Activated T-cell treated with anti-CD3 and anti-CD28 coated beads, Interleukin-2, amount 50 U/mL, for 72 hours (primary cell): ENCODE data around the gene EXOC3. TPM values are rescaled to one million over a fixed set of nuclear protein-coding genes. Genes with fewer than 3 reads are reported as not detected.

Source experiments
- ATAC-seq, 2 donors: fragments of 150-1000 bp; cut with Tn5 transposase; replicated peaks in 1 of 2; 2 replicates each; pipeline ENCODE4 v1.10.0; 2021; ENCODE audit warnings: moderate library complexity in 2 of 2, mild to moderate bottlenecking in 1 of 2
- DNase-seq, 2 donors: peaks; one replicate each; pipeline ENCODE4 v3.0.0; 2021 to 2022; ENCODE audit warnings: mixed read lengths in 1 of 2
- H3K27ac Mint-ChIP-seq: one replicate; pipeline ENCODE4 v1.8.0; 2022; ENCODE audit warnings: mild to moderate bottlenecking, moderate library complexity, mixed read lengths
- H3K27me3 Mint-ChIP-seq: one replicate; pipeline ENCODE4 v1.8.0; 2022; ENCODE audit warnings: low read depth, mixed read lengths
- H3K36me3 Mint-ChIP-seq, 2 donors: one replicate each; pipeline ENCODE4 v1.8.0; 2022; ENCODE audit warnings: mixed read lengths in 2 of 2, mild to moderate bottlenecking in 1 of 2; ENCODE audit not compliant: insufficient read depth in 2 of 2
- H3K4me1 Mint-ChIP-seq: one replicate; pipeline ENCODE4 v1.8.0; 2022; ENCODE audit warnings: low read depth, mixed read lengths
- H3K4me3 Mint-ChIP-seq, 2 donors: one replicate each; pipeline ENCODE4 v1.8.0; 2022; ENCODE audit warnings: mild to moderate bottlenecking in 2 of 2, mixed read lengths in 2 of 2, moderate library complexity in 2 of 2
- H3K9me3 Mint-ChIP-seq, 2 donors: one replicate each; pipeline ENCODE4 v1.8.0; 2022; ENCODE audit warnings: mixed read lengths in 2 of 2
- total RNA-seq, 2 donors: library from RNA; stranded (reverse); gene quantifications; one replicate each; pipeline ENCODE4 v1.2.3, GENCODE V29; 2022

EXOC3 gene
- total RNA-seq, 2 donors from 2014 or later, result 60.1 to 78.2 TPM

DNA sequence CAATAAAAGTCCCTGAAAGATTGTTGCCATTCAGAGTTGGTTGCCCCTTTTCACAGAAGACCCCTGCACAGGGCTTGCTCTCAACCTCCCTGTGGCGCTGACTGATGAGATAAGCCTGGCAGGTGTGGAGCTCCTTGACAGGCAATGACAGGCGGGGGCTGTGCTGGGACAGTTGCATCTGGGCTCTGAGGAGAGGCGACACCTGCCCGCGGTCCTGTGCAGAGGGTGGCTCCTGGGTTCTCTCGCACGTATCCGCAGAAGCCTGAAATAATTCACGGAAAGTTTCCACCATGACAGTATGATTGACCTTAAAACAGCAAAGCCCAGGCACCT, 19.8 kb upstream of the EXOC3 start:
- no peak overlapping the region for H3K27ac Mint-ChIP-seq
- ATAC-seq (no peak), DNase-seq (no peak)

DNA sequence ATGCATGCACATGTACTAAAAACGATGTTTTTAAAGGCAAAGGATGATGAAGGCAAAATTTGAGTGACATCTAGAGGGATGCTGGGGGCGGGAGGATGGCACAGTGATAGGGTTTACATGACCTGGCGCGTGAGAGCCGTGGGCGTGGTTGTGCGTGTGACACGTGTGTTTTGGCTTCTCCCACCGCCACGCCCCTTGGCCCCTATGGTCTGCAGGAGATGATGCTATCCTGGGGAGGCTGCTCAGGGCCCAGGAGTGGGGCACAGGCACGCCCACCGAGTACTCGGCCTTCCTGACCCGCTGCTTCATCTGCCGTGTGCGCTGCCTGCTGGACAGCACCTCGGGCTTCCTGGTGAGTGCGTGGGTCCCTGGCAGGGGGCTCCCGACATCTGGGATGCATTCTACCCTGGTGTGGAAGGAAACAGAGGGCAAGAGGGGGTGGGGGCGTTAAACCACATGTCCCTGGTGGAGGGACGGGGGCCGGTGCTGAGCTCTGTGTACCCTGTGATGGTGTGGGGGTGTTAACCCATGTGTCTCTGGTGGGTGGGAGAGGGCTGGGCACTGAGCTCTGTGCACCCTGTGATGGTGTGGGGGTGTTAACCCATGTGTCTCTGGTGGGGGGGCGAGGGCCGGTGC, 19.2 kb upstream of the EXOC3 start:
- Mint-ChIP-seq H3K27me3 (peaks cover 11% of the 10 kb centered on the region), H3K36me3 (peaks cover 9 to 24% of the 10 kb centered on the region in 2 donors), H3K9me3 (peaks cover 0 to 4% of the 10 kb centered on the region in 2 donors), H3K4me3 (no peak overlapping the region), H3K4me1 (peaks cover 43% of the 10 kb centered on the region), H3K27ac (no peak overlapping the region)
- ATAC-seq (peak; percentile 18 to 32), DNase-seq (no peak)

More for the DNA sequence above, 19.8 kb upstream of the EXOC3 start:
- H3K36me3 Mint-ChIP-seq, result peaks cover 9 to 23% of the 10 kb centered on the region in 2 donors
- H3K9me3 Mint-ChIP-seq, result peaks cover 0 to 4% of the 10 kb centered on the region in 2 donors
- H3K4me1 Mint-ChIP-seq, result peaks cover 42% of the 10 kb centered on the region
- no peak overlapping the region for H3K4me3 Mint-ChIP-seq
- H3K27me3 Mint-ChIP-seq, result peaks cover 11% of the 10 kb centered on the region

DNA sequence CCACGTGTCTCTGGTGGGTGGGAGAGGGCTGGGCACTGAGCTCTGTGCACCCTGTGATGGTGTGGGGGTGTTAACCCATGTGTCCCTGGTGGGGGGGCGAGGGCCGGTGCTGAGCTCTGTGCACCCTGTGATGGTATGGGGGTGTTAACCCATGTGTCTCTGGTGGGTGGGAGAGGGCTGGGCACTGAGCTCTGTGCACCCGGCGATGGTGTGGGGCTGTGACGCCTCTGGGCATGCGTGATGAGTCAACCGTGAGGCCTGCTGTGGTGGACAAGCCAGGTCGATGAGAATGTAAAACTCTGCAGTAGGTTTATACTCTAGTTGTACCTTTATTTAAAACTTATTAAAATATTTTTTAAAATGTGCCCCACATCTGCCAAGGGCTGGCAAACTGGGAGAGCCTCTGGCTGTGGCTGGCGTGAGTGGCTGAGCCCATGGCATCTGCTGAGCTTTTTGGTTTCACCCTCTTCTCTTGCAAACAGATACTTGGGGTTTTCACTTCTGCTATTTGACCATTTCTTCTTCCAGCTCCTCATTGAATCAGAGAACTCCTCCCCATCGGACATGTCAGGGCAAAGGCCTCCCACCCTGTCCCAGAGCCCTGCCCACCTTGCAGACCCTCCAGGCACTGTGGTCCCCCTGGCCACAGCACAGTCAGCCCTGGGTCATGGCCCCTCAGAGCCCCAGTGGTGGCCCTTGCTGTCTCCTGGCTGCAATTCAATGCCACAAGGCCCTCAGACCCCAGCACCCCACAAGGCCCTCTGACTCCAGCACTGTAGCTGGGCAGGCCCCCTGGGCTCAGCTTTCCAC, 18.5 kb upstream of the EXOC3 start:
- DNase-seq (no peak), ATAC-seq (no peak)
- Mint-ChIP-seq H3K9me3 (peaks cover 0 to 4% of the 10 kb centered on the region in 2 donors), H3K27ac (no peak overlapping the region), H3K36me3 (peaks cover 9 to 24% of the 10 kb centered on the region in 2 donors), H3K27me3 (peaks cover 11% of the 10 kb centered on the region), H3K4me3 (no peak overlapping the region), H3K4me1 (peaks cover 43% of the 10 kb centered on the region)

DNA sequence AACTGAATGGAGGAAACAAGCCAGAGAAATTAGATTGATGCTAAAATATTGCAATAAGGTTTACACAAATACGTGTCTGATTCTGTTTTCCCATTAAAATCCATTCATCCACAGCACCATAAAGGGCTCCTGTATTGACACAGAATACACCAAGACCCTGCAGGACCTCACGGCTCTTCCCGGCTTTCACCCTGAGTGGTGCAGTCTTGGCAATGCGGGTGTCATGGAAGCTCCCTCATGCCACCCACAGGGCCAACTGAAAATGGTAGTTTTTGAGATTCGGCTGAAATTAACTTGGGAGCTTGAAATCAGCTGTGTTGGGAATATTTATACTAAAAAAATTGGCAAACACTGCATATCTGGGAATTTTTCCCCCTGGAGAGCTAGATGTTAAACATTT, 17.3 kb upstream of the EXOC3 start:
- Mint-ChIP-seq H3K4me3 (no peak overlapping the region), H3K27me3 (peaks cover 11% of the 10 kb centered on the region), H3K36me3 (peaks cover 10 to 27% of the 10 kb centered on the region in 2 donors), H3K27ac (no peak overlapping the region), H3K4me1 (peaks cover 53% of the 10 kb centered on the region), H3K9me3 (peaks cover 0 to 4% of the 10 kb centered on the region in 2 donors)
- no peak for DNase-seq
- no peak for ATAC-seq

DNA sequence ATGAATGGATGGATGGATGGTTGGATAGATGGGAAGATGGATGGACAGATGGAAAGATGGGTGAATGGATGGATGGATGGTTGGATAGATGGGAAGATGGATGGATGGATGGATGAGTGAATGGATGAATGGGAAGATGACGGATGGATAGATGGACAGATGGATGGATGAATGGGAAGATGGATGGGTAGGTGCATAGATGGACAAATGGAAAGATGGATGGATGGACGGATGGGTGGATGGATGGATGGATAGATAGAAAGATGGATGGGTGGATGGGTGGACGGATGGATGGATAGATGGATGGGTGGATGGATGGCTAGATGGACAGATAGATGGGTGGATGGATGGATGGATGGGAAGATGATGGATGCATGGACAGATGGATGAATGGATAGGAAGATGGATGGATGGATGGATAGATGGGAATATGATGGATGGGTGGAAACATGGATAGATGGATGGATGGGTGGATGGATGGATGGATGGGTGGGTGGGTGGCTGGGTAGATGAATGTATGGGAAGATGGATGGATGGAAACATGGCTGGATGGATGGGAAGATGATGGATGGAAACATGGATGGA, 16.5 kb upstream of the EXOC3 start:
- H3K4me1 Mint-ChIP-seq, result peaks cover 55% of the 10 kb centered on the region
- H3K4me3 Mint-ChIP-seq, result no peak overlapping the region
- peaks cover 10 to 27% of the 10 kb centered on the region in 2 donors for H3K36me3 Mint-ChIP-seq
- no peak overlapping the region for H3K27ac Mint-ChIP-seq
- ATAC-seq (no peak), DNase-seq (no peak)
- H3K27me3 Mint-ChIP-seq, result peaks cover 11% of the 10 kb centered on the region
- peaks cover 0 to 4% of the 10 kb centered on the region in 2 donors for H3K9me3 Mint-ChIP-seq

DNA sequence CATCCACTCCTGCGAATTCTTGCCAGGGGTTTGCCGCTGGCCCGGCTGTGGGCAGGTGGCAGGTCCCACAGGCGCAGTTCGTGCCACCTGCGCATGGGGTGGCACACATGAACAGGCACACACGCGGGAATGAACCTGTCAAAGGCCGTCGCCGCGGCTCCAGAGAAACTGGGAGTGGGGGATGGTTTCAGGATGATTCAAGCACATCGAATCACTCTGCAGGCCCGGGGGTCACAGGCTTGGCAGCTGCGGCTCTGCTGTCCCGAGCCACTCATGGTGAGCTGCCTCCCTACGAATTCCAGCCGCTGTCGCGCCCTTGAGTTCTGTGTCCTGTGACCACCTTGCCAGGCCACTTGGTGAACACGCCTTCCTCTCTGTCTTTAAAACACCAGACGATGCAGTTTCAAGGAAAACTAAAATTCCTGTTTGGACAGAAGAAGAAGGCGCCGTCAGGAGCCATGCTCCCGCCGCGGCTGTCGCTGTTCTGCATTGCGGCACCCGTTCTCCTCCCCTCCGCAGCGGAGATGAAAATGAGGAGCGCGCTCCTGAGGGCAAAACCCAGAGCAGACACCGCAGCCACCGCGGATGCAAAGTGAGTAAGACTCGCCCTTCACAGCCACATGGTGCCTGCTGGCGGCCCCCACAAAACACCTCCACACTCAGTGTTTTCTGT, 15.4 kb upstream of the EXOC3 start:
- Mint-ChIP-seq H3K36me3 (peaks cover 10 to 27% of the 10 kb centered on the region in 2 donors), H3K27me3 (peaks cover 11% of the 10 kb centered on the region), H3K9me3 (peaks cover 0 to 4% of the 10 kb centered on the region in 2 donors), H3K4me1 (peaks cover 55% of the 10 kb centered on the region), H3K4me3 (no peak overlapping the region), H3K27ac (no peak overlapping the region)
- DNase-seq, result no peak
- no peak for ATAC-seq

DNA sequence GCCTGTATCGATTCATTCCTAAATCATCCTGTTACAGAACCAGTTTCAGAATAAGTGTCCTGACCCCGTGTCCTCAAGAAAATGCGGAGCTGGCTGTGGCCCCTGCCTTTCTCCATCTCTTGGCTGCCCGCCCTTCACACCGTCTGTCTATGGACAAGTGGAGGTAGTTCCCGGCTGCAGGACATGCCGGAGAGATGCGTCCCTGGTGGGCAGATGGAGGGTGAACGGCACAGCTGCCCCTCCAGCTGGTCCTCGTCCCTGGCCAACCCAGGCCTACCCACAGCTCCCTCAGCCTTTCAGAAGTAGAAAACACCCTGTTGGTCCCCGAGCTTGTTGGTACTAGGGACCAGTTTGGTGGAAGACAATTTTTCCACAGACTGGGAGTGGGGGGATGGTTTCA, 14.8 kb upstream of the EXOC3 start:
- ATAC-seq, result no peak
- peaks cover 0 to 4% of the 10 kb centered on the region in 2 donors for H3K9me3 Mint-ChIP-seq
- peaks cover 11% of the 10 kb centered on the region for H3K27me3 Mint-ChIP-seq
- no peak overlapping the region for H3K27ac Mint-ChIP-seq
- no peak overlapping the region for H3K4me3 Mint-ChIP-seq
- H3K36me3 Mint-ChIP-seq, result peaks cover 10 to 23% of the 10 kb centered on the region in 2 donors
- no peak for DNase-seq
- peaks cover 49% of the 10 kb centered on the region for H3K4me1 Mint-ChIP-seq

DNA sequence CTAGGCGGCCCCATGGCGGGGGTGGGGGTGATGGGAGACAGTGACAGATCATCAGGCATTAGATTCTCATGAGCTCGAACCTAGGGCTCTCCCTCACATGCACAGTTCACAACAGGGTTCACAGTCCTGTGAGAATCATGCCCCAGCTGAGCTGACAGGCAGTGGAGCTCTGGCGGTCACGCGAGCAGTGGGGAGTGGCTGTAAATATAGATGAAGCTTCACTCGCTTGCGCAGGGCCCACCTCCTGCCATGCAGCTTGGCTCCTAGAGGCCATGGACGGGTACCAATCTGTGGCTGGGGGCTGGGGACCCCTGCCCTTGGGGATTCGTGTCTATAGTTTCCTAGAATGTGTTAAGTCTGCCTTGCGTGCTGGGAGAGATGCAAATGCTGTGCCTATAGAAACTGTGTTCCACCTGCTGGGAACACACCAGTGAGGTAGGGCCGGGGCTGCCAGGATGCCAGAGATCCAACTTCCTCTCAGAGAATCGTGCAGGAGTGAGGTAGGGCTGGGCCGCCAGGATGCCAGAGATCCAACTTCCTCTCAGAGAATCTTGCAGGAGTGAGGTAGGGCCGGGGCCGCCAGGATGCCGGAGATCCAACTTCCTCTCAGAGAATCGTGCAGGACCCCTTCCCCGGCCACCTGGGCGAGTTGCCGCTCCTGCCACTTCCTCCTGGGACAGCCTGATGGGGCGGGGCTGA, 14.1 kb upstream of the EXOC3 start:
- peaks cover 9 to 23% of the 10 kb centered on the region in 2 donors for H3K36me3 Mint-ChIP-seq
- peaks cover 0 to 4% of the 10 kb centered on the region in 2 donors for H3K9me3 Mint-ChIP-seq
- ATAC-seq (no peak), DNase-seq (no peak)
- peaks cover 11% of the 10 kb centered on the region for H3K27me3 Mint-ChIP-seq
- H3K27ac Mint-ChIP-seq, result no peak overlapping the region
- no peak overlapping the region for H3K4me3 Mint-ChIP-seq
- H3K4me1 Mint-ChIP-seq, result peaks cover 43% of the 10 kb centered on the region

DNA sequence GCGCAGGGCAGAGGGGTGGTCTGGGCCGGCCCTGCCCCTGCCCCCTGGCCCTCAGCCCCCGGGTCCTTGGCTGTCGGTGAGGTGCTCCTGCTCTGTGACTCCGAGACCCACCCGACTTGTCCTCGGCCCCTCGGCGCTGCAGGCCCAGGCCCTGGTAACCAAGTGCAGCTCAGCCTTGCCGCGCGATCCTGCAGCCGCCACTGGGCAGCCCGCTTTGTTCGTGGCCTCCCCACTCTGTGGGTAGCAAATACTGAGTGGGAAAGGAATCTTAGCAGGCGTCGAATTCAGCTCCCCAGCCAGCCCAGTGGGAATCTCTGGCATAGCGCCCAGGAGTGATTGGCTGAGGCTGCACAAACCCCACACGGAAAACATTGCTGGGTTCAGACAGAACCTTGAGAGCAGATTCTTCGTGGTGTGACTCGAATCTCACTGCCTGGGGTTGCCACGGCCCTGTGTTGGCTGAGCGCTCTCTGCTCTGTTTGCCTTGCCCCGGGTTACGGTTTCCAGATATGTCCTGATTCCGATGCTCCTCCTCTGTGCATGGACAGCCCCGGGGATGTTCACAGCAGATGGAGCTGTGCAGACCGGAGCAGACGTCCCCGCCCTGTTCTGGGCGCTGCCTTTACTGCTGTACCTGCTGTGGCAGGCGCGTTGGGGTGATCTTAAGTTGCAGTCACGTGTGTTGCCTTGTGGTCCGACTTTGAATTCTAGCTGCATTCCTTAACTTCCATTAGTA, 13.4 kb upstream of the EXOC3 start:
- Mint-ChIP-seq H3K4me1 (peaks cover 37% of the 10 kb centered on the region), H3K36me3 (peaks cover 9 to 21% of the 10 kb centered on the region in 2 donors), H3K9me3 (peaks cover 0 to 4% of the 10 kb centered on the region in 2 donors), H3K27me3 (peaks cover 11% of the 10 kb centered on the region), H3K4me3 (no peak overlapping the region), H3K27ac (no peak overlapping the region)
- ATAC-seq (no peak), DNase-seq (no peak)

DNA sequence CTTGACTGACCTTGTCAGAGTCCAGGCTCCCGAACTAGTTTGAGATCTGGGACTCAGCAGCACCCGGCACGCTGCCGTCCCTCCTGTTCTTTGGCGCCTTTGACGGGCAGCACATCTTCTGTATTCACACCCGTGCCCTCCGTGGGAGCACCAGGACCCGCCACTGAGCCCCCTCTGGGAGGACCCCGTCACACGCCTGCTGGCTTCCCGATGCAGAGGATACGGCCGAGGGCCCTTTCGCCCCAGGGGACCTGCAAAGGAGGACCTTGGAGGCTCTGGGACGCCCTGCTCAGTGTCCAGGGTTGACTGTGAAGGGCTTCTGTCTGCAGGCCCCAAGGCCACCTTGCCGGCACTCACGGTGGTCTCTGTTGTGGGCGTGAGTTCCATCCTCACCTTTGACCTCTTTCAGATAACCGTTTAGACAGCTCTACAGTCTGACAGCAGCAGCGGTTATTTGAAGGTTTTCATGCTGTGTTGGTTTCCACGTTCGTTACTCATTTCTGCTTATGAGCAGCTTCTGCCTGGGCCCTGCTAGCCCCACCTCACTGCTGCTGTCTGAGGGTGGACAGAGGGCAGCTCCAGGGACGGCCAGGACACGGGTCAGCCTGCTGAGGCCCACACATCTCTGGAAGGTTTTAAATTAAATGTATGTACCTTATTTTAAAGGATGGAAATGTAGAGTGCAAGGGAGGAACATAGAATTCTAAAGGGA, 12.6 kb upstream of the EXOC3 start:
- H3K36me3 Mint-ChIP-seq, result peaks cover 9 to 25% of the 10 kb centered on the region in 2 donors
- no peak for DNase-seq
- H3K27me3 Mint-ChIP-seq, result peaks cover 11% of the 10 kb centered on the region
- no peak overlapping the region for H3K4me3 Mint-ChIP-seq
- H3K9me3 Mint-ChIP-seq, result peaks cover 0 to 4% of the 10 kb centered on the region in 2 donors
- H3K27ac Mint-ChIP-seq, result no peak overlapping the region
- no peak for ATAC-seq
- peaks cover 34% of the 10 kb centered on the region for H3K4me1 Mint-ChIP-seq

DNA sequence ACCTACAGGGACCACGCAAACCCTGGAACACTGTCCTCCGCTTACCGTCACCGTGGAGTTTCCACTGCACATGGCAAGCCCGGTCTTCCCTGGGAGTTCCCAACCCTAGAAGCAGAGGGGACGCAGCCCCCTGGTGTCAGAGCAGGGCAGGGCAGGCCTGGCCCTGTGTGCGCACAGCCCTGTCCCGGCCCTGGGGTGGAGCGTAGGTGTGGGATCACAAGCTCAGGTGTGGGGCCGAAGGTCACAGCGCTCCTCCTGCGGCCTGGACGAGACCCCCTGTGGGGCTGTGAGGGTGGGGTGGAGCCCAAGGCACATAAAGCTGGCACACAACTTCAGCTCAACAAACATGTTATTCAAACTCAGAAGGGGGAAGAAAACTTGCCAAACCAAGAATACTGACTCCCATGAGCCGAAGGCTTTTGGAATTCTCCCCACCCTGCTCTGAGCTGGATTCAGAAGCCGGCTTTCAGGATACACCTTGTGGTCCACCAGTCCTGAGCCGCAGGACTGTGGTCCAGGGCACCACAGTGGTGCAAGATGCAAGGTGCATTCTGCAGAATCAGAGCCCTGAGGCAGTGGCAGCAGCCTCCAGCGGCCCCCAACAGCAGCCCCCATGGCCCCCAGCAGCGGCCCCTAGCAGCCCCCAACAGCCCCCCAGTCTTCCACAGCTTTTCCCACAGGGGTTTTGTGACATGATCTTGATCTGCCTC, 11.8 kb upstream of the EXOC3 start:
- no peak overlapping the region for H3K27ac Mint-ChIP-seq
- H3K9me3 Mint-ChIP-seq, result peaks cover 0 to 4% of the 10 kb centered on the region in 2 donors
- peaks cover 7% of the 10 kb centered on the region for H3K27me3 Mint-ChIP-seq
- no peak overlapping the region for H3K4me3 Mint-ChIP-seq
- ATAC-seq (peak; percentile 72 to 84), DNase-seq (peak; percentile 50 to 52)
- H3K4me1 Mint-ChIP-seq, result peaks cover 28% of the 10 kb centered on the region
- H3K36me3 Mint-ChIP-seq, result peaks cover 7 to 26% of the 10 kb centered on the region in 2 donors
